HG03460 (cell line): ENCODE data around the gene FANCC.

Source experiments
- ATAC-seq: cut with Tn5 transposase; IDR thresholded peaks from one replicate; pipeline ENCODE4 v1.9.1; 2021; ENCODE audit not compliant: unreplicated experiment

Gene FANCC

DNA sequence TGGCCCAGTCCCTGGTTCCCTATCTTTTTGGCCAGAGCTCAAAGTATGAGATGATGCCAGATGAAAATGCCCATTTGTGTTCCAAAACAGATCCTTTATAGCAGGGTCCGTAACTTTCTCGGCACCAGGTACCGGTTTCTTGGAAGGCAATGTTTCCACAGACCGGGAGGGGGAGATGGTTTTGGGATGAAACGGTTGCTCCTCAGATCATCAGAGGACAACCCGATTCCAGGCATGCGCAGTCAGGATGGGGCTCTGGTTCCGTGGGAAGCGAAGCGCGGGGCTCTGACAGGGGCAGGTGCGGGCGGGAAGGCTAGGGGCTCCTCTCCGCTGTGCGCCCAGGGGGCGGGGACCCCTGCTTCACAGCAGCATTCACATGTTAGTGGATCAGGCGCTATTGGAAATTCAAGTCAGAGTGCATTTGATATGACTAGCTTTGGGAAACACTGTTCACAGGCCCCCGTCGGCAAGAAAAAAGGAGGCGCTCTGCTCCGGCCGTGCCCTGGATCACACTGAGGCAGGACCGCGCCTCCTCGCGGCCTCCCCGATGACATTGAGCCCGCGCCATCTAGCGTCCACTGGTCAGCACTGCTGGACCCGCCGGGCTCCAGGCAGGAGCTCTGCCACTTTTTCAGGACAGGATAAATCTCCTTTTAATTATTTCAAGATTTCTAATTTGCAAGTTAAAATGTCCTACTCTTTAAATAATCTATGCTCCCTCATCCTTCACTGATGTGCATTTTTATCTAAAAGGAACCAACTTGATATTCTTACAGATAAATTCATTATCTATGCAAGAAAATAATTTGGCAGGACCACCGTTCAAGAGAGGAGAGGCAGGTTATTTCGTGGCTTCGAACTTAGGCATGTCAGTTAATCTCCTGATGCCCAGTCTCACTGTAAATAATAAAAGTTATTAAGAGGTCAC, 190.0 kb downstream of the FANCC start:
- no peak for ATAC-seq

DNA sequence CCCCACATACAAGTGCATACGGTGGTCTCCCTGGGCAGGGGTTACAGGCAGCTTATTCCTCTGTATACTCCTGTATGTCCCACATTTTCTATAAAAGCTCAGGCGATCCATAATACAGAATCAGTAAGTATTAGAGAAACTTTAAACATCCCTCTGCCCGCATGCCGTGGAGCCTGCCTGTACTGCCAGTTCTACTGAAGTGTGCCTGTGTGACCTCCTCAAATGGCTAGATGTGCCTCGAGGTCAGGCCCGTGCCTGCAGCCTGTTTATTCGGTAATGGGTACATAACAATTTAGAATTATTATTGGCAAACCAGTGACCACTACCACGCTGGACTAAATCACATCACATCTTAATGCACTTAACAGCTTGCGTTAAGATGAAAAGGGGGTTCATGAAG, 190.8 kb downstream of the FANCC start:
- ATAC-seq, result no peak

DNA sequence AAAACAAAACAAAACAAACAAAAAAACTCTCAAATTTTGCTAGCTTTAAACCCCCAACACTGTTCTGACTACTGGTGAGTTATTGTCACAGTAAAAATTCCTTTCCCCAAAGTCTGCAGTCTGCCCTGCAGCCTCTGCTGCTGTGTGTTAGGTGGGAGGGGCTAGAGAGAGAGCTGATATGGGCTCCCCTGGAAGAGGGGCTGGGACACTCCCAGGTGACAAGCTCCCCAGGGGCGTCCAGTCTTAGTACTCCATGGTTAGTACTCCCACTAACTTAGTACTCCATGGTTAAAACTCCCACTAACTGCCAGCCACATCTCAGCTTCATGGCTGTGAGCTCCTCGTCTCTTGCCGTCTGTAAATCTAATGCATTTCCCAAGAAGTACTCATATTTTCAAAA, 191.9 kb downstream of the FANCC start:
- no peak for ATAC-seq

DNA sequence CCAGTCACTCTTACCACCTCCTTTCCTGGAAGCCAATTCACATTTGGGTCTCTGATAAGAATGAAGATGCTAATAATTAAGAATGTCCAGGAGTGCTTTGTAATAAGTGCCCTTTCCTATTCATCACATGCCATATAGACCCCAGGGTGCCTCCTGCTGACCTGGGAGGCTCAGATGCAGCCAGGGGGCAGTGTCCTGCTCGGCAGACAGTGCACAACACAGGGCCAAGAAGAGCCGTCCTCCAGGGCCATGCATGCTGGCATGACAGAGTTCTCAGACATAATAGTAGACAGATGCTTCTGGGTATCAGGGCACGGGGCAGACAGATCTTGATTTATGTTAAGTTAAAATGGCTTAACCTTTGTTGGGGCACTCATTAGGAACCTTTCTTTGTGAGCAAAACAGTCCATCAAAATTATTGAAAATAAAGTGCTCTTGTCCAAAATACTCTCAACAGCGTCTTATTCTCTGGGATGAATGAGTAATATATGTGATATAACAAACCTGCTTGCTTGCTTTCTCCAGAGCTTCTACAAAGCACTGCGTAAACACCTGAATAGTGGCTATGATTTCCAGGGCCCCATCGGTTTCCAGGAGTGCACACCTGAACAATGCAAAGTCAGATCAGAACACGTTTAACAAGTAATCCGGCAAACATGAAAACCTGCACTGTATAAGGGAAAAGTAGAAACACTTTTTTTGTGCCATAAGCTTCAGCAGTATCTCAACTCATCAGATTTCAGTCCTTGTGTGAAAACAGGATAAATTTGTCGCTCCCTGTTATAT, 192.7 kb downstream of the FANCC start:
- no peak for ATAC-seq

DNA sequence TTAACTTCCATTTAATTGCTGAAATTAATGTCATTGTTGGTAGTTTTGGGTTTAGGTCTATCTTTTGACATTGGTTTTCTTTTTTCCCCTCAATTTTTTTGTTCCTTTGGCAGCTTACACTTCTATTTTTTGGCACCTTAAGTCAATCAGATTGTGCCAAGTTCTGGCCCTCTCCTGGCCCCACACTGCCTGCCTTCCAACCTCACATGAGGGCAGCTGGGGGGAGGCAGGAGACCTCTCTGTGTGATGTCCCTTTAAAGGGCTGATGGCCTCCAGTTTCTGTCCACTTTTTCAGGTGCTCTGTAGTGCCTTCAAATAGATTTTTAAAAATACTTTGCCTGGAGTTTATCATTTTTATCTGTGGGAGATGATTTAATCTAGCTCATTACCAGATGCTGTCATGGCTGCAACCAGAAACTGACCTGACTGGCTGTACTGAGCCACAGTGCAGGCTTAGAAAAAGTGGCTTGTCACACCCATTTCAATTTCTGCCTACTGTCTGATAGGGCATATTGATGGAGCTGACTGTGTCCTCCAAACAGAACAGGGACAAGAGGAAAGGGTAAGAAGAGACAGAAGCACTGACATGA, 196.6 kb downstream of the FANCC start:
- ATAC-seq, result no peak

DNA sequence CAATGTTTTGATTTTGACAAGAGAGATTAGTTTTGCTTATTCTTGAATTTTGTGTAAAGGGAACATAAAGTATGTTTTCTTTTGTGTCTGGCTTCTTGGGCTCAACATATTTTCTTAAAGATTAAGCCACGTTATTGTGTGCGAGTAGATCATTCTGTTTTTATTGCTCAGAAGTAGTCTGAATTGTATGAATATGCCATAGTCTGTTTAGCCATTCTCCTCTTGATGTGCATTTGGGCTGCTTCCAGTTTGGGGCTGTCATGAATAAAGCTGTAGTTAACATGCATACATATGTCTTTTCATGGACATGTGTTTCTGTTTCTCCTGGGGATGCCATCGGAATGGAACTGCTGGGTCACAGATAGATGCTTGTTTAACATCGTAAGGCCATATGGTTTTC, 198.9 kb downstream of the FANCC start:
- no peak for ATAC-seq

DNA sequence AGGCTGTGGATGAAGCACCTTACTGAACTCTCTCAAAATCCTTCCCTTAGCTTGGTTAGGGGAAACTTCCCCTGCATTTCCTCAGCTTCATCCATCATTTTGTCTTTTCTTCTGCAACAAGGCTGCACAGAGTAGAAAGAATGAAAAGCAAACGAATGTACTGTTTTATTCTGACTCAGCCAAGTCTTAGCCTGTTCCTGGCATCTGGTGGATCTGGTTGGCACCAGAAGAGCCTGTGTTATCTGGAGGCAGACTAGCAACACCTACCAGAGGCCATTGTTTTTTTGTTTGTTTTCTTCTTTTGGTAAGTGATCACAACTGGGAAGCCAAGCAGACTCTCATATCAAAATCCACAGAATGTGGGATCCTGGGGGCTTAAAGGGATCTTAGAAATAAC, 200.7 kb downstream of the FANCC start:
- ATAC-seq, result no peak

DNA sequence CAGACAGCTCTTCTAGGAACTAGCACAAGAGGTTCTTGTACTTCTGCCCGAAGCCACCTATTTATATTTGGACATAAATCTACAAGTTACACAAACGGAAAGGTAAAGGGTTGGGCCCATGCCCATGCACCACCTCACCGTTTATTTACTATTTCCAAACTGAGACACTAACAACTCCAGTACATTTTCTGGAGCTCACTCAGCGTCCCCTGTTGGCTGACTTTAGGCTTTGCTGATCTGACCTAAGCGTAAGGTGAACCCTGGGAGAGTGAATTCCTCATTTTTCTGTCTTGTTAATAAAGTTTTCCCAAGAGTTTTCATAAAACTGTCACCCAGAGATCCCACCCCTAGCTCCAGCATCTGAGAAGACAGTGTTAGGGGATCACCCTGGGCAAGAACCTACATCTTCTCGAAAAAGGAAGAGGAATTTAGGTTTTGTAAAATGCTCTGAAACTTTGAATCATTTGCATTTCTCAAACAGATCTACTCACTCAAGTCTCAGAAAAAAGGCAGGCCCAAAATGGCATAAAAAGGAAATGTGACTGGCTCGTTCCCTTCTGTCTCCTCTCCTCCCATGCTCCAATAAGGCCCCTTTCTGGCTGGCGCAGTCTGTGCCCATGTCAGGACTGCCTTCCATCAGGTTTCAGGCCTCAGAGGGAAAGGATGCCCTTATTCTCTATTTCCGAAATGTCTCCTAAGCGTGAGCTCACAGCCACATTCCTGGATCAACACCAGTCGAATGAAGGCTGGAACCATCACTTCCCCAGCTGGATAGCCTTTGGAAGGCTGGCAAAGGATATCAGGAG, 201.3 kb downstream of the FANCC start:
- ATAC-seq, result no peak

DNA sequence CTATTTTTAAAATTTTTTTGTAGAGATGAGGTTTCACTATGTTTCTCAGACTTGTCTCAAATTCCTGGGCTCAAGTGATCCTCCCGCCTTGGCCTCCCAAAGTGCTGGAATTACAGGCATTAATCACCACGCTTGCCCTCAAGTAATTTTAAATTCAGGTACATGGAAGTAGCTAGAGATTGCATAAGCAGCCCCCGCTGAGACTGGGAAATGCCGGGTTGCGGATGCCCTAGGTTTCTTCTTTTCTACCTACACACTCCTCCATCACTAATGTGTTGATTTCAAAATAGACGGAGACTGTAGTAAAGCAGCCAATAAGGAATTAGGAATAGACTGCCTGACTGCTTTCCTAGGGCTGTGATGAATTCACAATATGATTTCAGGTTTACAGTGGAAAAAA, 202.4 kb downstream of the FANCC start:
- no peak for ATAC-seq

DNA sequence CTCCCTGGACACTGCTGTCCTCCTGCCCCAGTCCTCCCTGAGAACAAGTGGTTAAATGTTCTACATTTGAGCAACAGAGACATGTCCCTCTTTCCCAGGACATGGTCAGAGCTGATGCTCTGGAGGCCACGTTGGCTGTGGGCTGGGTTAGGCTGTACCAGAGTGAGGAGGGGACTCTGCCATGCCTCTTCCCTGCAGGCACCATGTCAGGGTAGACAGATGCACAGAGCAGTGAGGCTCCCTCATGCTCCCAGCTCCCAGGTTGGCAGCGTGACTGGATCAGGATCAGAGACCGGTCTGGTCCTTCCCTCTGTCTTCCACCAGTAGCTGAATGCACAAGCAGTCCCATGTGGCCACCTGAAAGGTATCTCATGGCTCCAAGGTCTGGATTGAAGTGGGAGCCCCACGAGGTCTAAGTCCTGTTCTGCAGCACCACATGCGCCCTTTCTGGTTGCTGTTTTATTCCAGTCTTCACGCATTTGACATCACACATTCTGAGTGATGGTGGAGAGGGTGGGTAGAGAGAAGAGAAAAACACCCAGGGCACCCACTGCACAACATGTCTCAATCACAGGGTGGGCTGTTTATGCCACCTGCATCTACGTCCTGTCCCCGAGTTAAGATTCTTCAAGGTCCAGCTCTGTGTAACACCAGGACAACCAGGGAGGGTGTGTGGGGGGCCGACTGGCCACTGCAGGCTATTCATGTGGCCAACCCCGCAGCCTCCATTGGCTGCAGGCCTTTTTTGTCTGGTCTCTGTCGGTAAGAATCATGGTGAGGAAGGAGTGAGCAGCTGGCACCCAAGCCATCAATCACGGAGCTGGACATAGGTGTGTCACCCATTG, 204.9 kb downstream of the FANCC start:
- no peak for ATAC-seq

DNA sequence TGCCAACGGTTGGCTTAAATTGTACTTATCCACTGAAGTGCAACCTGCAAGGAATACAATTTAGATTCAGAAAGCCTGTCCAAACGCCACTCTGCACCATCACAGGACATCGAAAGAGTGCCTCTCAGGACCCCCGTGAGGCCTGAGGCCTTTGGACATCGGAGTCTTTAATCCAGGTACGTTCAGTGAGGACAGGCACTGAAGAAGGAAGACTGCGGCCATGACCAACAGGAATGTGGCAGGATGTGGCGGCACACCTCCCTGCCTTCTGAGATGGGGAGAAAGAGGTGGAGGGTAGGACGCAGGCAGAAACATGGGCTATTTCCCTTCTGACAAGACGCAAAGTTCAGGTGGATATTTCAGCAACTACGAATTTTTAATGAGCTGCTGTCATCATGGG, 205.8 kb downstream of the FANCC start:
- no peak for ATAC-seq

DNA sequence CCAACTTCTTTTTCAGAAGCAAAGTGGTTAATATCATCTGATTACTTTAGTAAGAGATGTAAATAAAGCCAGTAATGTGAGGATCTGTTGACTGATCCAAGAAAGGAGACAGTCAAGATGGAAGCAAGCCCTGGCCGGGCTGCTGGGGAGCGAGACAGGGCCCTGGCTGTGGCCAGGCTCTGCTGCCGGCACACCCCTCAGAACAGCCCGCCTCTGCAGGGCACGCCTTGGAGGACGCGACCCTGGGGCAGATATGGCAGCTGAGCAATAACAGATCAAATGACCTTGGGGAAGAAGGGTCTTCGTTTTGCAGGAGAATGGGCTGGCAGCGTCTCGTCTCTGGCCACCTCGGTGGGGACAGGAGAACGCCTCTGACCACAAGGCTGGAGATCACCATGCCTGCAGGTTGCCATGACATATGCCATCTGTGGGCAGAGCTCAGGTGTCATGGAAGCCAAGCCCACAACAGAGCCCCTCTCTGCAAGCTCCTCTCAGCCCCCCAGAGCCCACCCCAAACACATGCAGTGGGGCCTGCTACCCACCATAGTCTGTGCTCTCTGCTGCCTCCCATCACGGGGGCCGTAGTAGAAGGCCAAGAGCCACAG, 206.5 kb downstream of the FANCC start:
- no peak for ATAC-seq

DNA sequence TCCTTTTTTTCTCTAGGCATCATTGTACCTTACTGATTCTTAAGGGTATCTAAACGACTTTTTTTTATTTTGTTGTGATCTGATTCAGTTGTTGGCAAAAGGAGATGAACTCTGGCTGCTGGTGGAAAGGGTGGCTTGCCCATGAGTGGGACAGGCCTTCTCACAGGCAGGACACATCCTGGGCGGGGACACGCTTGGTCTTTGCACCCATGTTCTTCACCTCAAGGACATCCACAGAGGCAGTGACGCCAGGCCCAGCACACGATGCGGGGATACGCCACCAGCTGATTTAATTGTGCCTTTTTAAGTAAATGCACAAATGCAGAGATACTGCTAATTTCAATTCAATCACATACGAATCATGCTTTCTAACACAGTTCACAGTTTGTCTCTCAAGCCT, 208.1 kb downstream of the FANCC start:
- no peak for ATAC-seq

DNA sequence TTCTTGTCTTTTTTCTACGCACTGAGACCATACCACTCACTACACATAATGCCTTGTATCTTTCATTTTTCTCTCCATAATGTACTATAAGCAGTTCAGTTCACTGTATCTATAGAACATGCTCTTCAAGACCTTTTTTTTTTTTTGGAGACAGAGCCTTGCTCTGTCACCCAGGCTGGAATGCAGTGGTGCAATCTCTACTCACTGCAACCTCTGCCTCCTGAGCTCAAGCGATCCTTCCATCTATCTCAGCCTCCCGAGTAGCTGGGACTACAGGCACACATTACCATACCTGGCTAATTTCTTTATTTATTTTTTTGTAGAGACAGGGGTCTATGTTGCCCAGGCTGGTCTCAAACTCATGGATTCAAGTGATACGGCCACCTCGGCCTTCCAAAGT, 208.7 kb downstream of the FANCC start:
- ATAC-seq, result no peak

DNA sequence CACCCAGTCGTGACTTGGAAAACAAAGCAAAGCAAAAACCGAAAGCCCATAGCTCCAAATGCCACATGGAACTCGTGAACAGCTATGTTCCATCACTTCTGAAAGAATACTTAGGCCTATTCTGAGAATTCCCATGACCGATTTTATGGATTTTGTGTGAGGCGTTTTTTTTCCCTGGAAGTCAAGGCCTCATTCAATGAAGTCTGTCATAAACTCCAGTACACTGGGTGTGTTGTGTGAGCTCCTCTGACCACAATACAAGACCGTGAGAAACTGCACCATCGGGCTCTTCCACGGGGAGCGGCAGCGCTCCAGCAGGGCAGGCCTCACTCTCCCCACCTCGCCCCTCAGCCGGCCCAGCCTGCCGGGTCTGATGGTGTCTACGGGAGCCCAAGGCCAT, 209.5 kb downstream of the FANCC start:
- no peak for ATAC-seq

DNA sequence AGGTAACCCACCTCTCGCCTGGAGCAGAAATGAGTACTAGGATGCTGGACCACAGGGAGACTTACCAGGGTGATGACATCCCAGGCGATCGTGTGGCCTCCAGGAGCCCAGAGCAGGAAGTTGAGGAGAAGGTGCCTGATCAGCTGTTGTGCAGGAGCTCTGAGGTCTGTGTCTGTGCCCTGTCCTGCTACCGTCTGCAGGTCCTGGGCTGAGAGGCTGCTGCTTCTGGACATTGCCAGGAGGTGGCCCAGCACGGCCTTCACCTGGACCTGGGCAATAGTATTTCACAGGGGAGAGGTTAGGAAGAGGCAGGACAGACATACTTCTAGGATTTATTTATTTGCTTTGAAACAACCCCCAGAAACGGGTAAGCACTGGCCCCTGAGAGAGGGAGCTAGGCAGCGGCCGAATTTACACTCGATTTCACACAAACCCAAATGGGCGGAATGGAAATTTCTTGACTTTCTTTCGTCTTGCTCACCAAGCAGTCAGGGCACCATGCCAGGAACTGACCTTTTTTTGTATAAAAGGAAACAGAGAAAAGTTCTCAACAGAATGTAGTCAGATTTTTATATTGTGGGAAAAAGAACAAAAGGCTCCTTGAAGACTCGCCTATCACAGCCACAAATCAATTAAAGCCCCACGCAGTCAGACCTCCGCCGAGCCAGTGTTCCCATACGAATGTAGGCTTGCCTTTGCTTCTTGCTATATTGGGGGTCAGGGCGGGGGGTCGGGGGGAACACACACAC, 210.3 kb downstream of the FANCC start:
- ATAC-seq, result no peak

DNA sequence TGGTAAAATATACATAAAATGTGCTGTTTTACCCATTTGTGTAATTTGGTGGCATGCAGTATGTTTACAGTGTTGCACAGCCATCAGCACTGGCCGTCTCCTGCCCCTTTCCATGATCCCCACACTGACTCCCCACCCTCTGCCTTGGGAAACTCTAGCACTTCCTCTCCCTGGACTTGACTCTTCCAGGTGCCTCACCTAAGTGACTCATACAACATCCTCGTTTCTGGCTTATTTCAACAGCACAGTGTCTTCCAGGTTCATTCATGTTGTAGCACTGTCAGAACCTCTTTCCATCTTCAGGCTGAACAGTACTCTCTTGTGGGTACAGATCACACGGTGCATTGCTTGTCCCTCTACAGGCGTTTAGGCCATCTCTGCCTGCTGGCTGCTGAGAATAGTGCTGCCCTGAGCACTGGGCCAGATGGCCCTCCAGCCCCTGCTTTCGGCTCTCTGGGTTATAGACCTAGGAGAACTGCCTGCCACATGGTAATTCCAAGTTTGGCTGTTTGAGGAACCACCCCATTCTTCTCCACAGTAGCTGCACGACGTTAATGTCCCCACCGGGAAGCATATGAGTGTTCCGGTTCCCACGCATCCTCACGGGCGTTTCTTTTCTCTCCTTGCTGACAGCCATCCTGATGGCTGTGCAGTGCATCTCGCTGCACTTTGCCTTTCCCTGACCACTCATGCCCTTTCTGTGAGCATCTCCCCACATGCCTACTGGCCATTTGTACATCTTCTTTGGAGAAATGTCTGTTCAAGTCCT, 211.8 kb downstream of the FANCC start:
- ATAC-seq, result no peak

DNA sequence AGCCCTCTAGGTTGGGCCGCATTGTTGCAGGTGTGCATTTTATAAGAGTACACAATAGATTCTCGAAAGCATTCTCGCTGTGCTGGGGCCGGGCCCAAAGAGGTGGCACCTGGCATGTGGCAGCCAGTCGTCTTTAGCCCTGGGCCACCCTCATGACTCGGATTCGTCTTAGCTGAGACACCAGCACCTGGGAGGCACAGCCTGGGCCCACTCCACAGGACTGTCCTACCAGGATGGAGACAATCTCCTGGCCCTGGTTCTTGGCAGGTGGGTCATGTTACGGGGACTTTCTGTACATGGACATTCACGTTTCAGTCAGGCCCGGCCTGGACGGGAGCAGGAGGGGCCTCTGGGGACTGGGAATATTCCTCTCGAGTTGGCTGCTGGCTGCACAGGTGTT, 212.5 kb downstream of the FANCC start:
- no peak for ATAC-seq
